M059J (cell line): Measurements from ENCODE around the gene ZNHIT1. TPM values are rescaled to one million over a fixed set of nuclear protein-coding genes. Genes with fewer than 3 reads are reported as not detected.

Source experiments
- DNase-seq: peaks from one replicate; pipeline ENCODE4 v3.0.0-alpha.2; 2012; ENCODE audit warnings: low read depth
- total RNA-seq: library from RNA; depleted of rRNA; stranded (reverse); fragments of >200 nt; shearing (Covaris generic); gene quantifications from 2 replicates; pipeline ENCODE4 v1.2.3, GENCODE V29; 2014

ZNHIT1 gene
- total RNA-seq, 1 experiment from 2014 or later = 110 TPM

GRCh38 chr7:101218236-101219125 is 516 bp downstream of the ZNHIT1 start:
- peak; percentile 20 for DNase-seq

GRCh38 chr7:101220295-101220694 is 2.3 kb downstream of the ZNHIT1 start:
- no peak for DNase-seq

GRCh38 chr7:101222275-101222830 is 4.4 kb downstream of the ZNHIT1 start:
- no peak for DNase-seq

GRCh38 chr7:101223528-101223927 is 5.6 kb downstream of the ZNHIT1 start:
- no peak for DNase-seq

- DNase-seq = no peak
Measured at GRCh38 chr7:101225650-101226049, 7.7 kb downstream of the ZNHIT1 start.

- DNase-seq = no peak
Measured at GRCh38 chr7:101226721-101227120, 8.8 kb downstream of the ZNHIT1 start.

GRCh38 chr7:101231644-101232043 is 13.7 kb downstream of the ZNHIT1 start:
- DNase-seq = no peak

GRCh38 chr7:101232141-101232850 is 14.3 kb downstream of the ZNHIT1 start:
- no peak for DNase-seq

- DNase-seq = no peak
Measured at GRCh38 chr7:101233907-101234547, 16.1 kb downstream of the ZNHIT1 start.

- DNase-seq = no peak
Measured at GRCh38 chr7:101234636-101235035, 16.7 kb downstream of the ZNHIT1 start.

- DNase-seq = no peak
Measured at GRCh38 chr7:101235050-101235449, 17.1 kb downstream of the ZNHIT1 start.

- no peak for DNase-seq
Measured at GRCh38 chr7:101235522-101235921, 17.6 kb downstream of the ZNHIT1 start.

GRCh38 chr7:101236292-101236835 is 18.4 kb downstream of the ZNHIT1 start:
- DNase-seq = no peak

GRCh38 chr7:101237206-101238067 is 19.5 kb downstream of the ZNHIT1 start, which contains the start of gene CLDN15:
Gene CLDN15, minus strand, starts transcription at chr7:101237802. Its CDS starts 221 bp downstream, at chr7:101237581.
- no peak for DNase-seq

- no peak for DNase-seq
Measured at GRCh38 chr7:101238226-101239182, 20.5 kb downstream of the ZNHIT1 start.

- DNase-seq = no peak
Measured at GRCh38 chr7:101239191-101239950, 21.4 kb downstream of the ZNHIT1 start.

- no peak for DNase-seq
Measured at GRCh38 chr7:101239951-101240220, 21.9 kb downstream of the ZNHIT1 start.

GRCh38 chr7:101240226-101241014 is 22.5 kb downstream of the ZNHIT1 start:
- DNase-seq = no peak
